HEK293 (cell line): ENCODE measurements around the gene DTWD2.

Source experiments
- KLF16 ChIP-seq: fragments of 450-650 bp; formaldehyde crosslinking; IDR thresholded peaks from 2 replicates; pipeline ENCODE4 v1.5.1; 2017; ENCODE audit warnings: missing biosample characterization, missing genetic modification characterization
- YY1 ChIP-seq: fragments of 450-650 bp; formaldehyde crosslinking; IDR thresholded peaks from 2 replicates; pipeline ENCODE4 v1.5.1; 2018; ENCODE audit warnings: missing biosample characterization, missing genetic modification characterization
- ZBTB8A ChIP-seq: fragments of 450-650 bp; formaldehyde crosslinking; IDR thresholded peaks from 2 replicates; pipeline ENCODE4 v1.5.1; 2016; ENCODE audit warnings: missing biosample characterization, missing genetic modification characterization
- ZEB2 ChIP-seq: fragments of 450-650 bp; formaldehyde crosslinking; IDR thresholded peaks from 2 replicates; pipeline ENCODE4 v1.5.1; 2016; ENCODE audit warnings: missing biosample characterization, missing genetic modification characterization
- ZNF223 ChIP-seq: fragments of 450-650 bp; formaldehyde crosslinking; IDR thresholded peaks from 2 replicates; pipeline ENCODE4 v1.5.1; 2016; ENCODE audit warnings: missing biosample characterization, missing genetic modification characterization
- ZNF248 ChIP-seq: fragments of 450-650 bp; formaldehyde crosslinking; IDR thresholded peaks from 2 replicates; pipeline ENCODE4 v1.5.1; 2017; ENCODE audit warnings: missing biosample characterization, missing genetic modification characterization
- ZNF274 ChIP-seq, 2 experiments: fragments of 200-500 bp in 1 of 2; fragments of 450-650 bp in 1 of 2; sonication (Bioruptor generic) in 1 of 2; formaldehyde crosslinking in 1 of 2; IDR thresholded peaks; 2 replicates each; pipeline versions ENCODE4 v1.5.1 to v1.6.1; 2014 to 2016; ENCODE audit warnings: borderline replicate concordance in 1 of 2, inconsistent platforms in 1 of 2, low read length in 1 of 2, missing biosample characterization in 1 of 2, missing genetic modification characterization in 1 of 2
- ZNF324 ChIP-seq: fragments of 450-650 bp; formaldehyde crosslinking; IDR thresholded peaks from 2 replicates; pipeline ENCODE4 v1.5.1; 2016; ENCODE audit warnings: missing biosample characterization, missing genetic modification characterization
- ZNF404 ChIP-seq: fragments of 450-650 bp; formaldehyde crosslinking; IDR thresholded peaks from 2 replicates; pipeline ENCODE4 v1.5.1; 2017; ENCODE audit warnings: missing biosample characterization, missing genetic modification characterization
- ZNF416 ChIP-seq: fragments of 450-650 bp; formaldehyde crosslinking; IDR thresholded peaks from 2 replicates; pipeline ENCODE4 v1.5.1; 2016; ENCODE audit warnings: missing biosample characterization, missing genetic modification characterization
- ZNF561 ChIP-seq: fragments of 450-650 bp; IDR thresholded peaks from 2 replicates; pipeline ENCODE4 v1.5.1; 2018; ENCODE audit warnings: missing biosample characterization, missing genetic modification characterization, borderline replicate concordance
- ZNF76 ChIP-seq: fragments of 450-650 bp; formaldehyde crosslinking; IDR thresholded peaks from 2 replicates; pipeline ENCODE4; 2016; ENCODE audit warnings: low read depth, missing biosample characterization, missing genetic modification characterization, borderline replicate concordance
- ZNF776 ChIP-seq: fragments of 450-650 bp; formaldehyde crosslinking; IDR thresholded peaks from 2 replicates; pipeline ENCODE4 v1.5.0; 2017; ENCODE audit warnings: missing biosample characterization, missing genetic modification characterization, borderline replicate concordance
- TF ChIP-seq, protein P1 (sequence below): fragments of 450-650 bp; formaldehyde crosslinking; IDR thresholded peaks from 2 replicates; pipeline ENCODE4 v1.5.1; 2016; ENCODE audit warnings: missing biosample characterization, missing genetic modification characterization

DNA sequence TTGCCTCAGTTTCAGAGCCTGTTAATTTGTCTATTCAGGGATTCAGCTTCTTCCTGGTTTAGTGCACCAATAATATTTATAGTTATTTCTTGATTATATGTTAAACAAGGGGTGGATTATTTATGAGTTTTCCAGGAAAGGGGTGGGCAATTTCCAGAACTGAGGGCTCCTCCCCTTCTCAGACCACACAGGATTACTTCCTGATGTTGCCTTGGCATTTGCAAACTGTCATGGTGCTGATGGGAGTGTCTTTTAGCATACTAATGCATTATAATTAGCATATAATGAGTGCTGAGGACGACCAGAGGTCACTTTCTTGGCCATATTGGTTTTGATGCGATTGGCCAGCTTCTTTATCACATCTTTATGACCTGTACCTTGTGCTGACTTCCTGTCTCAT, 6.2 kb upstream of the DTWD2 start:
- TF ChIP-seq, protein P1, sequence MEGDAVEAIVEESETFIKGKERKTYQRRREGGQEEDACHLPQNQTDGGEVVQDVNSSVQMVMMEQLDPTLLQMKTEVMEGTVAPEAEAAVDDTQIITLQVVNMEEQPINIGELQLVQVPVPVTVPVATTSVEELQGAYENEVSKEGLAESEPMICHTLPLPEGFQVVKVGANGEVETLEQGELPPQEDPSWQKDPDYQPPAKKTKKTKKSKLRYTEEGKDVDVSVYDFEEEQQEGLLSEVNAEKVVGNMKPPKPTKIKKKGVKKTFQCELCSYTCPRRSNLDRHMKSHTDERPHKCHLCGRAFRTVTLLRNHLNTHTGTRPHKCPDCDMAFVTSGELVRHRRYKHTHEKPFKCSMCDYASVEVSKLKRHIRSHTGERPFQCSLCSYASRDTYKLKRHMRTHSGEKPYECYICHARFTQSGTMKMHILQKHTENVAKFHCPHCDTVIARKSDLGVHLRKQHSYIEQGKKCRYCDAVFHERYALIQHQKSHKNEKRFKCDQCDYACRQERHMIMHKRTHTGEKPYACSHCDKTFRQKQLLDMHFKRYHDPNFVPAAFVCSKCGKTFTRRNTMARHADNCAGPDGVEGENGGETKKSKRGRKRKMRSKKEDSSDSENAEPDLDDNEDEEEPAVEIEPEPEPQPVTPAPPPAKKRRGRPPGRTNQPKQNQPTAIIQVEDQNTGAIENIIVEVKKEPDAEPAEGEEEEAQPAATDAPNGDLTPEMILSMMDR (tag by site-specific recombination) = no peak
- TF ChIP-seq ZNF223 (tag by site-specific recombination) (no peak), ZEB2 (tag by site-specific recombination) (no peak), ZNF776 (tag by site-specific recombination) (no peak), ZNF274 (IDR thresholded peaks at IDR 0.05; ENCODE audit: low read length) (no peak), ZNF274 (tag by site-specific recombination; IDR thresholded peaks at IDR 0.05; ENCODE audit: borderline replicate concordance) (no peak), ZBTB8A (tag by site-specific recombination) (no peak), KLF16 (tag by site-specific recombination) (no peak), ZNF324 (tag by site-specific recombination) (no peak), ZNF561 (tag by site-specific recombination) (no peak), ZNF416 (no peak), YY1 (tag by site-specific recombination) (no peak), ZNF404 (tag by site-specific recombination) (no peak), ZNF248 (tag by site-specific recombination) (no peak), ZNF76 (tag by site-specific recombination) (no peak)
